Measurements from ENCODE around the gene C11orf24. TPM values are rescaled to one million over a fixed set of nuclear protein-coding genes. Genes with fewer than 3 reads are reported as not detected.
"Not testable (repeated sequence)": the region's sequence is repeated elsewhere in the genome, so short reads cannot be mapped to it uniquely, and the experiment has no call there.

Gene C11orf24
- total and polyA plus RNA-seq, 2 experiments from 2014 or later = 89.4 to 105 TPM

- no peak overlapping the region for H3K4me3 ChIP-seq
- no peaks in the 10 kb centered on the region for H3K4me1 ChIP-seq (ENCODE audit: insufficient read depth)
- no peak overlapping the region for H3K4me2 ChIP-seq (ENCODE audit: unreplicated experiment)
- DNase-seq = no peak
- no peak overlapping the region for H2AFZ ChIP-seq
- H3K9me2 ChIP-seq (ENCODE audit: insufficient read depth) = no peaks in the 10 kb centered on the region
- no peaks in the 10 kb centered on the region for H3K9me3 ChIP-seq (ENCODE audit: low read depth)
- 73 to 74% methylated on average over 13 of the region's 13 CpGs for WGBS, 2 experiments (ENCODE audit: low coverage in 1 of 2, low lambda C conversion rate in 2 of 2, missing lambda C conversion rate in 2 of 2)
- no peak overlapping the region for H3K9ac ChIP-seq
- H3K27me3 ChIP-seq (replicated peaks; ENCODE audit: insufficient read depth) = no peaks in the 10 kb centered on the region
- TF ChIP-seq EZH2phosphoT487 (IDR thresholded peaks at IDR 0.05; ENCODE audit: insufficient read depth, low read depth) (no peak), EZH2 (IDR thresholded peaks at IDR 0.05; ENCODE audit: insufficient read depth, poor library complexity, severe bottlenecking) (no peak)
- H3K27ac ChIP-seq = no peak overlapping the region
- no peaks in the 10 kb centered on the region for H3K79me2 ChIP-seq (ENCODE audit: insufficient read depth)
- in situ Hi-C loops (cut with MboI) = no loop called here
- peaks cover 4% of the 10 kb centered on the region; the same call in 1 of the 2 replicates for H3F3A ChIP-seq (ENCODE audit: insufficient read depth)
- no peaks in the 10 kb centered on the region for H3K36me3 ChIP-seq (ENCODE audit: low read depth)
- no peaks in the 10 kb centered on the region for H4K20me1 ChIP-seq (ENCODE audit: insufficient read depth)
Observed at GRCh38 chr11:68255526-68255925, 16.2 kb downstream of the C11orf24 start.

DNA sequence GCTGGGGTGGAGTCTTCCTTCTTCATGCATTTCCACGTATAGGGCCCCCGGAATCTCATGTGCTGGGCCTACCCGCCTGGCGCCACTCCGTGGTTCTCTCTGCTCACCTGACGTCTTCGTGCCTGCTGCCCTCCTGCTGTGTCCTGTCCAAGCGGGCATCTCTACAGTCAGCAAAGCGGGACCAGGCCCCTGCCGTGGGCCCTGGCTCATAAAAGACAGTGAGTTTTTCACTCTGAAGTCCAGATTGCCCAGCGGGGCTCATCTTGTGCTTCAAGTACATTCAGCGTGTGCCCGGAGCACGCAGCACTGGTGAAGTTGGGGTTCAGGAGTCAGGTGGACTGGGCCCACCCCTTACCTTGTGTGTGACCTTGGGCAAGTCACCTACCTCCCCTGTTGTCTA lies 17.4 kb downstream of the C11orf24 start:
- no peaks in the 10 kb centered on the region for H3K9me2 ChIP-seq (ENCODE audit: insufficient read depth)
- H2AFZ ChIP-seq = no peak overlapping the region
- DNase-seq = no peak
- no peaks in the 10 kb centered on the region for H3K36me3 ChIP-seq (ENCODE audit: low read depth)
- in situ Hi-C loops (cut with MboI) = no loop called here
- no peaks in the 10 kb centered on the region for H3K4me1 ChIP-seq (ENCODE audit: insufficient read depth)
- H3K27ac ChIP-seq = no peak overlapping the region
- H3K4me2 ChIP-seq (ENCODE audit: unreplicated experiment) = no peak overlapping the region
- H3K27me3 ChIP-seq (replicated peaks; ENCODE audit: insufficient read depth) = no peaks in the 10 kb centered on the region
- H3K9me3 ChIP-seq (ENCODE audit: low read depth) = no peaks in the 10 kb centered on the region
- WGBS, 2 experiments (ENCODE audit: low coverage in 1 of 2, low lambda C conversion rate in 2 of 2, missing lambda C conversion rate in 2 of 2) = 76 to 83% methylated on average over 14 of the region's 14 CpGs
- no peaks in the 10 kb centered on the region for H3F3A ChIP-seq (ENCODE audit: insufficient read depth)
- TF ChIP-seq EZH2phosphoT487 (IDR thresholded peaks at IDR 0.05; ENCODE audit: insufficient read depth, low read depth) = no peak
- TF ChIP-seq EZH2 (IDR thresholded peaks at IDR 0.05; ENCODE audit: insufficient read depth, poor library complexity, severe bottlenecking) = no peak
- no peaks in the 10 kb centered on the region for H4K20me1 ChIP-seq (ENCODE audit: insufficient read depth)
- H3K9ac ChIP-seq = no peak overlapping the region
- H3K4me3 ChIP-seq = no peak overlapping the region
- H3K79me2 ChIP-seq (ENCODE audit: insufficient read depth) = no peaks in the 10 kb centered on the region

GRCh38 chr11:68251765-68252164 lies 20.0 kb downstream of the C11orf24 start:
- no peaks in the 10 kb centered on the region for H3K36me3 ChIP-seq (ENCODE audit: low read depth)
- no peaks in the 10 kb centered on the region for H3K4me1 ChIP-seq (ENCODE audit: insufficient read depth)
- H3K27me3 ChIP-seq (replicated peaks; ENCODE audit: insufficient read depth) = no peaks in the 10 kb centered on the region
- no peaks in the 10 kb centered on the region for H3K9me2 ChIP-seq (ENCODE audit: insufficient read depth)
- H3K4me3 ChIP-seq = no peak overlapping the region
- no peaks in the 10 kb centered on the region for H3K9me3 ChIP-seq (ENCODE audit: low read depth)
- in situ Hi-C loops (cut with MboI) = no loop called here
- 77 to 85% methylated on average over 3 of the region's 3 CpGs for WGBS, 2 experiments (ENCODE audit: low coverage in 1 of 2, low lambda C conversion rate in 2 of 2, missing lambda C conversion rate in 2 of 2)
- no peaks in the 10 kb centered on the region for H3F3A ChIP-seq (ENCODE audit: insufficient read depth)
- H4K20me1 ChIP-seq (ENCODE audit: insufficient read depth) = no peaks in the 10 kb centered on the region
- TF ChIP-seq EZH2phosphoT487 (IDR thresholded peaks at IDR 0.05; ENCODE audit: insufficient read depth, low read depth) (no peak), EZH2 (IDR thresholded peaks at IDR 0.05; ENCODE audit: insufficient read depth, poor library complexity, severe bottlenecking) (no peak)
- no peak overlapping the region for H3K9ac ChIP-seq
- no peak for DNase-seq
- no peak overlapping the region for H2AFZ ChIP-seq
- H3K4me2 ChIP-seq (ENCODE audit: unreplicated experiment) = no peak overlapping the region
- no peaks in the 10 kb centered on the region for H3K79me2 ChIP-seq (ENCODE audit: insufficient read depth)
- no peak overlapping the region for H3K27ac ChIP-seq

- H4K20me1 ChIP-seq (ENCODE audit: insufficient read depth); H3K4me2 ChIP-seq (ENCODE audit: unreplicated experiment); H3K9ac ChIP-seq; H3K36me3 ChIP-seq (ENCODE audit: low read depth); H3K27me3 ChIP-seq (replicated peaks; ENCODE audit: insufficient read depth); H3F3A ChIP-seq (ENCODE audit: insufficient read depth); H3K79me2 ChIP-seq (ENCODE audit: insufficient read depth); DNase-seq; H3K27ac ChIP-seq; H2AFZ ChIP-seq; H3K4me1 ChIP-seq (ENCODE audit: insufficient read depth); in situ Hi-C loops (cut with MboI); H3K9me2 ChIP-seq (ENCODE audit: insufficient read depth); H3K9me3 ChIP-seq (ENCODE audit: low read depth); H3K4me3 ChIP-seq: not testable (repeated sequence)
- WGBS, 2 experiments (ENCODE audit: low coverage in 1 of 2, low lambda C conversion rate in 2 of 2, missing lambda C conversion rate in 2 of 2) = 76 to 78% methylated on average over 5 of the region's 5 CpGs
Observed at GRCh38 chr11:68244912-68245311, 26.9 kb downstream of the C11orf24 start.

DNA sequence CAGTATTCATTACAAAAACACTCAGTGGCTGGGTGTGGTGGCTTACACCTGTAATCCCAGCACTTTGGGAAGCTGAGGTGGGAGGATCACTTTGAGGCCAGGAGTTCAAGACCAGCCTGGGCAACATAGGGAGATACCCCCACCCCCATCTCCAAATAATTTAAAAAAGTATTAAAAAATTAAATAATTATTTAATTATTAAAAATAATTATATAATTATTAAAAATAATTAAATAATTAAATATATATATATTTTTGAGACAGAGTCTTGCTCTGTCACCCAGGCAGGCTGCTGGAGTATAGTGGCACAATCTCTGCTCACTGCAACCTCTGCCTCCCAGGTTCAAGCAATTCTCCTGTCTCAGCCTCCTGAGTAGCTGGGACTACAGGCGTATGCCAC lies 27.9 kb downstream of the C11orf24 start:
- H3K9me2 ChIP-seq (ENCODE audit: insufficient read depth); H3K27ac ChIP-seq; DNase-seq; H3K4me1 ChIP-seq (ENCODE audit: insufficient read depth); H4K20me1 ChIP-seq (ENCODE audit: insufficient read depth); H3K4me3 ChIP-seq; H3F3A ChIP-seq (ENCODE audit: insufficient read depth); H3K27me3 ChIP-seq (replicated peaks; ENCODE audit: insufficient read depth); H3K36me3 ChIP-seq (ENCODE audit: low read depth); in situ Hi-C loops (cut with MboI); H3K9ac ChIP-seq; H2AFZ ChIP-seq; H3K9me3 ChIP-seq (ENCODE audit: low read depth); H3K4me2 ChIP-seq (ENCODE audit: unreplicated experiment); H3K79me2 ChIP-seq (ENCODE audit: insufficient read depth): not testable (repeated sequence)
- 94 to 100% methylated on average over 1 of the region's 1 CpG for WGBS, 2 experiments (ENCODE audit: low coverage in 1 of 2, low lambda C conversion rate in 2 of 2, missing lambda C conversion rate in 2 of 2)
